Stimulated activated CD8-positive, alpha-beta memory T cell treated with anti-CD3 and anti-CD28 coated beads, Interleukin-15, amount 100 ng/mL, for 1 hour (primary cell): ENCODE data around the gene MSLN.
"Not testable (repeated sequence)": the region's sequence is repeated elsewhere in the genome, so short reads cannot be mapped to it uniquely, and the experiment has no call there.

Source experiments
- DNase-seq: peaks from one replicate; pipeline ENCODE4 v3.0.0-alpha.2; 2020; ENCODE audit warnings: low read depth

The MSLN gene

GRCh38 chr16:760545-761343 lies at the start of gene MSLN:
MSLN (plus strand) TSS chr16:760734; CDS start chr16:762681, 1,947 bp downstream.
- no peak for DNase-seq

DNA sequence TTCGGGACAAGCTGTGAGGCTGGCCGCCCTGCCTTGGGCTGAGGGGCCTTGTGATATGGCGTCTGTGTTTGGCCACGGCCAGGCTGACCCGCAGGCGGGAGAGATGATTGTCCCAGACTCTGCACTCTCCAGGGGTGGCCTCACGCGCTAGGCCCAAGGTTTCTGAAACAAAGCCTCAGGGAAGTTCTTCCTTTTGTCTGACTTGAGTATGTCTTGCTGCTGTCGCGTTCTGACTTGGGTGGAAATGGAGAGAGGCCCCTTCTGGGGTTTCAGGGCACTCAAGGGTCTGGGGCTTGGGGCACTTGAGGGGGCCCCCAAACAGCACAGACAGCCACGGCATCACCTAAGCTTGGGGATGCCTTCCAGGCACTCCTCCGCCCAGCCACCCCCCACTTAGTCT lies 49.5 kb upstream of the MSLN start:
- DNase-seq: no peak

GRCh38 chr16:711548-712320 lies 48.8 kb upstream of the MSLN start:
- peak; percentile 56 for DNase-seq

DNA sequence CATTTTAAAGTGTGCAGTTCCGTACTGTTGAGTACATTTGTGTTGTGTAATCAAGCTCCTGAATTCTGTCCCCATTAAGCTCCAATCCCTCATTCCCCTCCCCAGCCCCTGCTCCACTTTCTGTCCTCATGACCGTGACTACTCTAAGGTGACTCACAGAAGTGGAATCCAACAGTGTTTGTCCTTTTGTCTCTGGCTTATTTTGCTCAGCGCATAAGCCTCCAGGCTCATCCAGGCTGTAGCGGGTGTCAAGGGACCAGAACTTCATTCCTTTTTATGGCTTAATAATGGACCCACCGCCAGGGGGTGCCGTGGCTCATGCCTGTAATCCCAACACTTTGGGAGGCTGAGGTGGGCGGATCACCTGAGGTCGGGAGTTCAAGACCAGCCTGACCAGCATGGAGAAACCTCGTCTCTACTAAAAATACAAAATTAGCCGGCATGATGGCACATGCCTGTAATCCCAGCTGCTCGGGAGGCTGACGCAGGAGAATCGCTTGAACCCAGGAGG lies 47.7 kb upstream of the MSLN start:
- DNase-seq: not testable (repeated sequence)

DNA sequence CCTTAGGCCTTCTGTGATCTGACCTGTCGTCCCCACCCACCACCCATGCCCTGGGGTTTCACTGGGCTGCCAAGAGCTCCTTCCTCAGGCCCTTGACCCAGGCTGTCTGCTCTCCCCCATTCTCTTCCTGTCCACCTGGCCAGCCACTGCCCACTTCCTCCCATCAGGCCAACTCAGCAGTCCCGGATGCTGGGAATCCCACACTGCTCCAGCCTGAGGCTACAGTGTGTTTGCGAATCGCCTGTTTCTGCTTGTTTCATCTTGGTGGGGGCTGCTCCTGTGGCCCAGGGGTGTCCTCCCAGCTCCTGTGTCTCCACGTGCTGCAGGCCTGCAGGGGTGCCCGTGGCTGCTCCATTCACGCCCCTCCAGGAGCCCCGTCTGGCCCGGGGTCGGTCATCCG lies 46.5 kb upstream of the MSLN start:
- no peak for DNase-seq

GRCh38 chr16:714558-715476 lies 45.7 kb upstream of the MSLN start, which contains the start of gene METRN:
METRN (plus strand) TSS chr16:715118; CDS start chr16:715290, 172 bp downstream.
- peak; percentile 74 for DNase-seq

DNA sequence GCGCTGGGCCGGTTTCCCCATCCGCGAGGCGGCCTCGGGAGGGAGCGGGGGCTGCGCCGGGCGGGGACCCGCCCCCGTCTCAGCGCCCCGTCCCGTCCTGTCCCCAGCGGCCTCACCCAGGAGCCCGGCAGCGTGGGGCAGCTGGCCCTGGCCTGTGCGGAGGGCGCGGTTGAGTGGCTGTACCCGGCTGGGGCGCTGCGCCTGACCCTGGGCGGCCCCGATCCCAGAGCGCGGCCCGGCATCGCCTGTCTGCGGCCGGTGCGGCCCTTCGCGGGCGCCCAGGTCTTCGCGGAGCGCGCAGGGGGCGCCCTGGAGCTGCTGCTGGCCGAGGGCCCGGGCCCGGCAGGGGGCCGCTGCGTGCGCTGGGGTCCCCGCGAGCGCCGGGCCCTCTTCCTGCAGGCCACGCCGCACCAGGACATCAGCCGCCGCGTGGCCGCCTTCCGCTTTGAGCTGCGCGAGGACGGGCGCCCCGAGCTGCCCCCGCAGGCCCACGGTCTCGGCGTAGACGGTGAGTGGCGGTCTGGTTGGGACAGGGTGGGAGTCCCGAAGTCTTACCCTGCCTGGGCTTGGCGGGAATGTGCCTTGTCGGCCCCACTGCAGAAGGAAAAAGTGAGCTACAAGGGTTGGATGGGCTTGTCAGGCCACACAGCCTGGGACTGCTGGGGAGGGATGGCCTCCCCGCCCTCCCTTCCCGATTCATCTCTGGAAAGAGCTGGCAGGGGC lies 44.9 kb upstream of the MSLN start:
- DNase-seq: no peak

DNA sequence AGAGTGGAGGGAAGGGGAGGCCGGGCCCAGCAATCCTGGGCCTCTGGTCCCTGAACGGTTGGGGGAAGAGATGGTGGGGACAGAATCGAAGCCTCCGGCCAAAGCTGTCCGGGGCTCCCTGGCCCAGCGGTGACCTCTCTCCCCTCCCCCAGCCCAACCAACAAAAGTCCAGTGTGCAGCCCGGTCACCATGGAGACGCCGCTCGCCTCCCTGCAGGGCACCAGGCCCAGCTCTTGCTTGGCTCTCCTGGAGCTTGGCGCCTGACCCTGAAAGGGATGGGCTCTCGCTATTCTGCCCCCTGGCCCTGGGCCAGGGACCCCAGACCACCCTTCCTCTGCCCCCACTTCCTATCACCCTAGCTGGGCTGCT lies 44.4 kb upstream of the MSLN start:
- no peak for DNase-seq

DNA sequence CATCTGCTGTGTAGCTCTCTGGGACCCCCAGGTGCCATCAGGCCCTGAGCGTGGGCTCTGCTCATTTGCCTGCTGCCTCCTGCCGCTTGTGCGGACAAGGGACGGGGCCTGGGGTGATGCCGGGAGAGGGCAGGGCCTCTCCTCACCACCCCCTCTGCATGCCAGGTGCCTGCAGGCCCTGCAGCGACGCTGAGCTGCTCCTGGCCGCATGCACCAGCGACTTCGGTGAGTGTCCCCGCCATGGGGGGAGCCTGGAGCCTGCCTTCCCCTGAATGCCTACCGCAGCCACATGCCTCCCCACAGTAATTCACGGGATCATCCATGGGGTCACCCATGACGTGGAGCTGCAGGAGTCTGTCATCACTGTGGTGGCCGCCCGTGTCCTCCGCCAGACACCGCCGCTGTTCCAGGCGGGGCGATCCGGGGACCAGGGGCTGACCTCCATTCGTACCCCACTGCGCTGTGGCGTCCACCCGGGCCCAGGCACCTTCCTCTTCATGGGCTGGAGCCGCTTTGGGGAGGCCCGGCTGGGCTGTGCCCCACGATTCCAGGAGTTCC lies 43.7 kb upstream of the MSLN start:
- DNase-seq: no peak

GRCh38 chr16:717450-718245 lies 42.9 kb upstream of the MSLN start:
- DNase-seq: no peak

DNA sequence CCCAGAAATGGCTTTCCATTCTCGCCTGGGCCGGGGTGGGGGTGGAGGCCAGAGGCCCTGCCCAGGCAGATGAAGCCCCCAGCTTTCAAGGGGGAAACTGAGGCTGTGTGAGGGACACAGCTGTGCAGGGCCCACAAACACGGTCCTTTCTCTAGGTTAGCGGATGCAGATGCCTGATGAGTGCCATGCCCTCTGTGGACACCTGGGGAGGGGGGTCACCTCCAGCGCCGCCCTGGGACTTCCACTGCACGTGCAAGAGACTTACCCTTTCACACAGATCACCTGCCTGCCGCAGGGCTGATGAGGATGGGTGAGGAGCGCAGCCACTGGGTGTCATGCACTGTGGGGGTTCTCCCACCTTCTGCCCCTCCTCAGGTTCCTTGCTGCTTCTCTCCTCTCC lies 42.1 kb upstream of the MSLN start:
- no peak for DNase-seq

- DNase-seq: no peak
Observed at GRCh38 chr16:718922-719321, 41.6 kb upstream of the MSLN start.

DNA sequence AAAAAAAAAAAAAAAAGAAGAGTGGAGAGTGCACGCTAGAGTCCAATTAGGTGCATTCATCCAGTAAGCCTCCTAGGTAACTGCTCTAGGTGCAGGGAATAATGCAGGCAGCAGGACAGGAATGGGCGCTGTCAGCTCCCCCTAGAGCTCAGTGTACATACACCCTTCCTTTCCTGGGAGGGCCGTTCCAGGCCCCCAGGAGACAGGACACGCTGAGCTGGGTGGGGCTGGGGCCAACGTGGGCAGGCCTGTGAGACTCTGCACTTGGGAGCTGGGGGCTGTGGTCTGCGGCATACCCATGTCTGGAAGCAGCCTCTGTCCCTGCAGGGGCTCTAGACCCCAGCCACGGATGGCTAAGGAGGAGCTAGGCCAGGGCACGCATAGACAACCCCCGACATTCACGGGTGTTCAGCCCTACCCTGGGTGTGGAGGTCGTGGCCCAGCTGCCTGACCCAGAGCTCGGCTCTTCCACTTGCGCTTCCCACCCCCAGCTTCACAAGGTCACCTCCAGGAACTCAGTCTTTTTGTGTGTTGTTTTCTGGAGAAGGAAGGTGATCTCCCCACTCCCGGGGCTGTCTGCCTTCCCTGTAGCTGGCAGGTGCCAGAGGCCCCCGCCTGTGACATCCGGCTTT lies 40.6 kb upstream of the MSLN start:
- DNase-seq: no peak

DNA sequence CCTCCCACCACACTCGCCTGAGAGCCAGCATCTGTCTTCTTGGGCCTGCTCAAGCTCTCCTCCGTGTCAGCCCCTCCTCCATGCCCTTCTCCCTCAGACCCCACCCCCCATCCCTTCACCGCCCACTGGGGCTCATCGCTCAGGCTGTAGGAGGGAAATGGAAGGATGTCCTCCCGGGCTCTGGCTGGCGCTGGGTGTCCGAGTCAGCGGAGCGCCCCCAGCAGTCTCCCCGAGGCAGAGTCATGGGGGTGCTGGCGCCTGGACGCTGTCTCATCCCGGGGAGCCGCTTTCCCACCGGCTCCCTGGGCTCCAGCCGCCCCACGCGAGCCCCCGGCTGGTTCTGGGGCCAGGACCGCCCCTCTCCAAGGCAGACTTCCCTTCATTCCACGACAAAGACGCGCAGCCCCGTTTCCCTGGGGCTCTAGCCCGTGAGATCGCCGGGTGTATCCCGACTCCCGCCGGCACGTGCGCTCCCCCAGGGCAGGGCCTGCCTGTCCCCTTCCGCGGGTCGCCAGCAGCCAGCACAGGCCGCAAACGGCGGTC lies 40.0 kb upstream of the MSLN start:
- DNase-seq: no peak

GRCh38 chr16:720990-721764 lies 39.4 kb upstream of the MSLN start, which contains the start of gene ANTKMT:
ANTKMT (plus strand) TSS chr16:721146; CDS start chr16:721275, 129 bp downstream.
- peak; percentile 27 for DNase-seq

DNA sequence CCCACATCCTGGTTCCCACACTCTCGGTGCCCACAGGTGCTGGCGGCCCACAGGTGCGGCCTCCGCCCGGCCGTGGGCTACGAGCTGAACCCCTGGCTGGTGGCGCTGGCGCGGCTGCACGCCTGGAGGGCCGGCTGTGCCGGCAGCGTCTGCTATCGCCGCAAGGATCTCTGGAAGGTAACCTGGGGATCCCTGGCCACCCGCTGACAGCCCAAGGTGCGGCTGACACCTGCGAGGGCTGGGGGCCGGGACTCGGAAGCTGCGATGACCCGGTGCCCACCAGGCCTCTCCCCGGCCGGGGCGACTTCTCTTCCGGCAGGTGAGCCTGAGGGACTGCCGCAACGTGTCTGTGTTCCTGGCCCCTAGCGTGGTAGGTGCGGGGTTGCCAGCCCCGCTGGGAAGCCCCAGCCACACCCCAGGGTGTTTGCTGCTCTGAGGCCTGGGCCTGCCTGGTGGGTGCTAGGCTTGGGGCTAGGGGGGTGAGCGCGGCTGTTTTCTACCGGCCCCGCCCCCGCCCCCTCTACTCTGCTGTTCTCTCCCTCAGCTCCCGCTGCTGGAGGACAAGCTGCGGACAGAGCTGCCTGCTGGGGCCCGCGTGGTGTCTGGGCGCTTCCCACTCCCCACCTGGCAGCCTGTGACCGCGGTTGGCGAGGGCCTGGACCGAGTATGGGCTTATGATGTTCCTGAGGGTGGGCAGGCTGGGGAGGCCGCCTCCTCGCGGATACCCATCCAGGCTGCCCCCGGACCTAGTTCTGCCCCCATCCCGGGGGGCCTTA lies 38.6 kb upstream of the MSLN start:
- no peak for DNase-seq

DNA sequence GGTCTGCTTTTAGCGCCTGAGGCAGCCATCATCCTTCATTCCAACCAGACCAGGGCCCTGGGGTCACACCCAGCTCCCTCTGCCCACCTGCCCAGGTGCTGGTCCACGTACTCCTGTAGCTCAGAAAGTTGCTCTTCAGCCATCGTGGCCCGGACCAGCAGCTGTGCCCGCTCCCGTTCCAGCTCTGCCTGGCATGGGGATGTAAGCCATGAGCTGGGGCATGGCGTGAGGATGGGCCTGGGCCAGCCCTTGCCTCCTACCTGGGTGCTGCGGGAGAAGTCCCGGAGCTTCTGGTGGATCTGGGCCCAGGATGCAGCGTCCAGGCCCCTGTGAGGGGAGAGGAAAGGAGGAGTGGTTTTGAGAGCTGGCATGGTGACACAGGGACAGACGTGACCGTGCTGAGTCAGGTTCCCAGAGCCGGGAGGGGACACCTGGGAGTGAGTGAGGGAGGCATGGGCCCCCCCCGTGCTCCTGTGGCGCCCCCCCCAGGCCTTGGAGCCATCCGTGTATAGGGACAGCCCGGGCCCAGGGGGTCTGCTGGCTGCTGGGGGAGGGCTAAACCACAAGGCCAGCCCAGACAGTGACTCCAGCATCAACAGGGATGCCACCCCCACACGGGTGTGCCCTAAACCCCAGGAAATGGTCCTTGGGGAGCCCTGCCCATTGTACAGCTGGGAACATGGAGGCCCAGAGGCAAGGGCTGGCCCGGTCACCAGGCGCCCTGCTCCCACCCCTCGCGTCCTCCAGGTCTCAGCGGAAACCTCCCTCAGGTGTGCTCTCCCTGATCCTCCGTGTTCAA lies 37.5 kb upstream of the MSLN start:
- no peak for DNase-seq
